ENCODE measurements around the gene LENG1. TPM values are rescaled to one million over a fixed set of nuclear protein-coding genes. Genes with fewer than 3 reads are reported as not detected.

Gene LENG1
- total and polyA plus RNA-seq, 12 donors = 5.4 to 16.9 (median 7.2) TPM

- H3K27me3 ChIP-seq = no peaks in the 10 kb centered on the region
- no peak overlapping the region for H3K27ac ChIP-seq
- 81 to 84% methylated on average over 7 of the region's 7 CpGs for WGBS, 2 donors
- intact Hi-C loops (cut with DNase I) = no loop called here
- peaks cover 9 to 72% (median 49%) of the 10 kb centered on the region in 9 donors for H3K36me3 ChIP-seq
- no peak for TF ChIP-seq CTCF (IDR thresholded peaks at IDR 0.05)
- no peak overlapping the region for H3K4me3 ChIP-seq
- DNase-seq (no peak), ATAC-seq (no peak)
- peaks cover 12 to 47% (median 34%) of the 10 kb centered on the region in 9 donors for H3K4me1 ChIP-seq
- H3K9me3 ChIP-seq = no peaks in the 10 kb centered on the region
These were observed 17.2 kb downstream of the LENG1 start for GRCh38 chr19:54142166-54142780.

- Histone ChIP-seq H3K9me3 (no peaks in the 10 kb centered on the region), H3K27ac (no peak overlapping the region), H3K27me3 (no peaks in the 10 kb centered on the region), H3K36me3 (peaks cover 9 to 63% (median 40%) of the 10 kb centered on the region in 9 donors), H3K4me3 (no peak overlapping the region), H3K4me1 (peaks cover 13 to 44% (median 34%) of the 10 kb centered on the region in 9 donors)
- WGBS, 2 donors = 91 to 93% methylated on average over 3 of the region's 3 CpGs
- intact Hi-C loops (cut with DNase I) = no loop called here
- no peak for ATAC-seq
- DNase-seq = no peak
- no peak for TF ChIP-seq CTCF (IDR thresholded peaks at IDR 0.05)
These were observed 18.2 kb downstream of the LENG1 start for GRCh38 chr19:54141356-54141755.

- Histone ChIP-seq H3K27me3 (peaks cover 0 to 6% (median 0%) of the 10 kb centered on the region in 7 donors), H3K4me1 (peaks cover 16 to 51% (median 39%) of the 10 kb centered on the region in 9 donors), H3K9me3 (no peaks in the 10 kb centered on the region), H3K4me3 (peak overlapping the region; percentile 86 to 100 (median 99)), H3K27ac (peak overlapping the region in 8 of 10 donors; percentile 95 to 99 (median 98)), H3K36me3 (peaks cover 0 to 36% (median 13%) of the 10 kb centered on the region in 9 donors)
- intact Hi-C loops (cut with DNase I) = no loop called here
- ATAC-seq (no peak), DNase-seq (no peak)
- 25 to 26% methylated on average over 28 to 31 of the region's 31 CpGs for WGBS, 2 donors
- TF ChIP-seq CTCF (IDR thresholded peaks at IDR 0.05) = no peak
These were observed 20.8 kb downstream of the LENG1 start for GRCh38 chr19:54138489-54139256.

- Histone ChIP-seq H3K4me1 (peaks cover 16 to 51% (median 39%) of the 10 kb centered on the region in 9 donors), H3K27ac (peak within 1 kb of the TSS; percentile 86 to 99 (median 98)), H3K4me3 (peak within 1 kb of the TSS; percentile 86 to 100 (median 99)), H3K9me3 (no peaks in the 10 kb centered on the region), H3K27me3 (peaks cover 0 to 6% (median 0%) of the 10 kb centered on the region in 7 donors), H3K36me3 (peaks cover 0 to 33% (median 6%) of the 10 kb centered on the region in 9 donors)
- 1% methylated on average over 82 to 103 of the region's 103 CpGs for WGBS, 2 donors
- DNase-seq (no peak), ATAC-seq (peak in 1 of 8 donors; percentile 1)
- intact Hi-C loops (cut with DNase I) = loop anchor here in 2 of 10 donors (1.0 to 2.0 kb wide), 2 partner anchors 23 kb away; partner anchors contain the start of genes PRPF31 (in 2 of the 2) and TFPT (in 2 of the 2)
- peak in 1 of 9 donors; percentile 19 for TF ChIP-seq CTCF (IDR thresholded peaks at IDR 0.05)
These were observed 21.6 kb downstream of the LENG1 start, which contains the start of gene CNOT3 for GRCh38 chr19:54137699-54138488. TSS of gene CNOT3 (plus strand) at chr19:54137762. CDS start at chr19:54142979, 5,217 bp downstream.

All from heart right ventricle (tissue), 16 donors.